T-helper 2 cell (primary cell): ENCODE results near the gene RETN.
A peak's percentile ranks its signal among the peaks of the same experiment; 100 is the strongest.

ENCODE experiments used
- DNase-seq, 5 experiments: peaks; one replicate each; pipeline versions ENCODE4 v3.0.0 to v3.0.0-alpha.2; 2012 to 2022

Gene RETN

GRCh38 chr19:7638802-7639465 is 29.9 kb upstream of the RETN start:
- no peak for DNase-seq

DNA sequence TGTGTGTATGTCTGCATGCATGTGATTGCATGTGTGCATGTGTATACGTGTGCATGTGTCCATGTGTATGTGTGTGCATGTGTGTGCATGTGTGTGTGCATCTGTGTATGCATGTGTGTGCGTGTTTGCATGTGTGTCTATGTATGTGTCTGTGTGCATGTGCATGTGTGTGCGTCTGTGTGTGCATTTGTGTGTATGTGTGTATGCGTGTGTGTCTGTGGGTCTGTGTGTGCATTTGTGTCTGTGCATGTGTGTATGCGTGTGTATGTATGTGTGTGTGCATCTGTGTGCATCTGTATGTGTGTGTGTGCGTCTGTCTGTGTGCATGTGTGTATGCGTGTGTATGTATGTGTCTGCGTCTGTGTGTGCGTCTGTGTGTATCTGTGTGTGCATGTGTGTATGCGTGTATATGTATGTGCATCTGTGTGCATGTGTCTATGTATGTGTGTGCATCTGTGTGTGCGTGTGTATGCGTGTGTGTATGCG is 28.9 kb upstream of the RETN start:
- no peak for DNase-seq

- no peak for DNase-seq
These were observed 28.0 kb upstream of the RETN start for GRCh38 chr19:7640803-7641202.

GRCh38 chr19:7641290-7642276 is 27.3 kb upstream of the RETN start:
- DNase-seq = no peak

DNA sequence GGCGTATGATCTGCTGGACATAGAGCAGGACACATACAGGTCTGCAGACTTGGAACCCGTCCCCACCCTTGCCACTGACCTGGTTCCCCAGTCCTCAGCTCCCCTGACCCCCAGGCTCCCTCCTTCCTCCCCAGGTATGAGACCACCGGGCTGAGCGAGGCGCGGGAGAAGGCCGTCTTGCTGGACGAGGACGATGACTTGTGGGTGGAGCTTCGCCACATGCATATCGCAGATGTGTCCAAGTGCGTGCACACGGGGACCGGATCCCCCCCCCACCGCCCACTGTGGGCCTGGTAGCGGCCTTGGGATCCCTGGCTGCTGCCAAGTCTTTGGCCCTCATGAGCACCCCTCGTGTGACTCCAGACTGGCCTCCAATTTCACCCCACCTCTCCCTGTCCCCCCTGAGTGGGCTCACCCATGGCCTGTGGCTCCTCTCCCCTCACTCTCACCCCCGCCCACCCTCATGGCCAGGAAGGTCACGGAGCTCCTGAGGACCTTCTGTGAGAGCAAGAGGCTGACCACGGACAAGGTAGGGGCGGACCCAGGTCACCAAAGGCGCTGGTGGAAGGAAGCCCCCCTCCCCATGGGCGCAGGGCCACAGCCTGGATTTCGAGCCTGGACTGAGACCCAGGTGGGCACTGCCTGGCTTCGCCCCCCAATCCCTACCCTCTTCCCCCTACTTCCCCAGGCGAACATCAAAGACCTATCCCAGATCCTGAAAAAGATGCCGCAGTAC is 26.4 kb upstream of the RETN start:
- DNase-seq = no peak

- no peak for DNase-seq
These were observed 25.8 kb upstream of the RETN start for GRCh38 chr19:7643031-7643415.

DNA sequence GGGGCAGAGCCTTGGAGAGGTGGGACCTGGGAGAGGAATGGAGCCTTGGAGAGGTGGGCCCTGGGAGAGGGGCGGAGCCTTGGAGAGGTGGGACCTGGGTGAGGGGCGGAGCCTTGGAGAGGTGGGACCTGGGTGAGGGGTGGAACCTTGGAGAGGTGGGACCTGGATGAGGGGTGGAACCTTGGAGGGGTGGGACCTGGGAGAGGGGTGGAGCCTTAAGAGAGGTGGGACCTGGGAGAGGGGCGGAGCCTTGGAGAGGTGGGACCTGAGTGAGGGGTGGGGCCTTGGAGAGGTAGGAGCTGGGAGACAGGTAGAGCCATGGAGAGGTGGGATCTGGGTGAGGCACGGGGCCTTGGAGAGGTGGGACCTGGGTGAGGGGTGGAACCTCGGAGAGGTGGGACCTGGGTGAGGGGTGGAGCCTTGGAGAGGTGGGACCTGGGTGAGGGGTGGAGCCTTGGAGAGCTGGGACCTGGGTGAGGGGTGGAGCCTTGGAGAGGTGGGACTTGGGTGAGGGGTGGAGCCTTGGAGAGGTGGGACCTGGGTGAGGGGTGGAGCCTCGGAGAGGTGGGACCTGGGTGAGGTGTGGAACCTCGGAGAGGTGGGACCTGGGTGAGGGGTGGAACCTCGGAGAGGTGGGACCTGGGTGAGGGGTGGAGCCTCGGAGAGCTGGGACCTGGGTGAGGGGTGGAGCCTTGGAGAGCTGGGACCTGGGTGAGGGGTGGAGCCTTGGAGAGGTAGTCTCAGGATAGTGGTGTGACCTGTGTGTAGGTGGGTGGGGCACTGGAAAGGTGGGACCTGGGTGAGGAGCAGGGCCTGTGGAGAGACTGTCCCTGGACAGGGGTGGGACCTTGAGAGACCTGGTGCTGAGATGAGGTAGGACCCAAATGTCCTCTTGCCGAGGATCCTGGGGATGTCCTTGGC is 25.0 kb upstream of the RETN start:
- DNase-seq = peak in 2 of 5 experiments; percentile 30 to 38

- DNase-seq = no peak
These were observed 24.3 kb upstream of the RETN start for GRCh38 chr19:7644550-7644877.

DNA sequence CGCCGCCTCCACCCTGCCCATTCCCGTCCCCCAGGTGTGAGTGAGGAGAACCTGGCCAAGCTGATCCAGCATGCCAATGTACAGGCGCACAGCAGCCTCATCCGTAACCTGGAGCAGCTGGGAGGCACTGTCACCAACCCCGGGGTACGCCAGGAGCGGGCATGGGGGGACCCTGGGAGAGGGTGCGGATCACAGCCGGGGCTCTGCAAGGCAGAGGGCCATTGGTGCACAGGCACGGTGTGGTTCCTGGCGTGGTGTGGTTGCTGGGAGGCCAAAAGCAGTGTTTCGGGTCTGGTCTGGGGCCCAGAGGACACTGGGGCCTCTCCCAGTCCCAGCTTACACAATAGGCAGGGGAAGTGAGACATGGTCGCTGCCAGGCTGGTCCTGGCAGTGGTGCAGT is 23.7 kb upstream of the RETN start:
- no peak for DNase-seq

DNA sequence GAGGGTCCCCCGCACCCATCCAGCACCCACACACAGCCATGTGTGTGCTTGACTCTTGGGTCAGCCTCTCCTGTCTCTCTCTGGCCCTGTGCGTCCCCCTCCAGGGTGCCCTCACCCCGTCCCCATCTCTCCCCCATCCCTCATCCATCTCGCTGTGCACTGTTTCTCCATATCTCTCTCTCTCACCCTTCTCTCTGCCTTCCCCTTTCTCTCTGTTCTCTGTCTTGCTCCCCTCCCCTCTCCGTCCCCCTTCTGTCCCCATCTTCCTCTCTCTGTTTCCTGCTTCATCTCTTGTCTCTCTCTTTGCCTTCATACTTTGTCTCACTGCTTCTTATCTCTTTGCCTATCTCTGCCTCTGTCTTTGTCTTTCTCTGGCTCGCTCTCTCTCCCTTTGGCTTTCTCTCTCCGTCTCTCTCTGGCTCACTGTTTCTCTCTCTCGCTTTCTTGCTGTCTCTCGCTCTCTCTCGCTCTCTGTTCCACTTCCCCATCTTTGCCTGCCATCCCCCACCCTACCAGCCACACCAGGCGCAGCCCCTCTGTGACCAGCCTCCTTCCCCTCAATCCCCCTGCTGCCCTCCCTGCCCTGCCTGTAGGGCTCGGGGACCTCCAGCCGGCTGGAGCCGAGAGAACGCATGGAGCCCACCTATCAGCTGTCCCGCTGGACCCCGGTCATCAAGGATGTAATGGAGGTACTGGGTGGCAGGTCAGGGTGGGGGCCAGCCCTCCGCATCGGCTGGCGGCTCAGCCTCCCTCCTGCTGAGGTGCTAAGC is 23.0 kb upstream of the RETN start:
- no peak for DNase-seq

DNA sequence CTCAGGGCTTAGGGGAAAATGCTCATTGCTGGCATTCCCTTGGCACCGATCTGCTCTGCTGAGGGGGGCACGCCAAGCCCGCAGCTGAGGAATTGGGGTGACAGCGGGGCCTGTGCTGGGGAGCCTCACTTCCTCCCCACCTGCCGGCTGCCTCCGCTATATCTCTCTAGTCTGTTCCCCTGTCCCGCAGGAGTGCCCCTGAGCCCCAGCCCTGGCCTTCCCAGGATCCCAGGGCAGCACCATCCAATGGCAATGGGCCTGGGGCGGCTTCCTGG is 22.5 kb upstream of the RETN start:
- DNase-seq = no peak

DNA sequence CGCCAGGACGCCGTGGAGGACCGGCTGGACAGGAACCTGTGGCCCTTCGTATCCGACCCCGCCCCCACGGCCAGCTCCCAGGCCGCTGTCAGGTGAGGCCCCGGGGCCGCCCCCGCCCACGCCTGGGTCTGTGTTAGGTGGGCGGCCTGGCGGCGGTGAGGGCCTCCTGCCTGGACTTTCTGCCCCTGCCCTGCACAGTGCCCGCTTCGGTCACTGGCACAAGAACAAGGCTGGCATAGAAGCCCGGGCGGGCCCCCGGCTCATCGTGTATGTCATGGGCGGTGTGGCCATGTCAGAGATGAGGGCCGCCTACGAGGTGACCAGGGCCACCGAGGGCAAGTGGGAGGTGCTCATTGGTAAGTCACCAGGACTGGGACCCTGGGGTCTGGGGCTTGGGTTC is 21.7 kb upstream of the RETN start:
- no peak for DNase-seq

- no peak for DNase-seq
These were observed 20.4 kb upstream of the RETN start for GRCh38 chr19:7648265-7649014.

DNA sequence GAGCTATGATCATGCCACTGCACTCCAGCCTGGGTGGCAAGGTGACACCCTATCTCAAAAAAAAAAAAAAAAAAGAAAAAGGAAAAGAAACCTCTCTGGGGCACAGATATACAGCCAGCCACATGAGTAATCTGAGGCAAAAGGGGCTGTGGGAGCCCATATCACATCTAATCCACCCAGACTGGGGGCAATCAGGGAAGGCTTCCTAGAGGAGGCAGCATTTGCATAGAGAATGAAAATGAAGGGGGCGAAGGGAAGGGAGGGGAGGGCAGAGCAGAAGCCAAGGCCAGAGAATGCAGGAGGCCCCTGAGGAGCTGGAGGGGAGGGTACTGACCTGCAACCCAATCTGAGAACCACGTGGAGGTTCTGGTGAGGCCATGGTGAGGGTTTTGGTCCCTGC is 18.7 kb upstream of the RETN start:
- no peak for DNase-seq

DNA sequence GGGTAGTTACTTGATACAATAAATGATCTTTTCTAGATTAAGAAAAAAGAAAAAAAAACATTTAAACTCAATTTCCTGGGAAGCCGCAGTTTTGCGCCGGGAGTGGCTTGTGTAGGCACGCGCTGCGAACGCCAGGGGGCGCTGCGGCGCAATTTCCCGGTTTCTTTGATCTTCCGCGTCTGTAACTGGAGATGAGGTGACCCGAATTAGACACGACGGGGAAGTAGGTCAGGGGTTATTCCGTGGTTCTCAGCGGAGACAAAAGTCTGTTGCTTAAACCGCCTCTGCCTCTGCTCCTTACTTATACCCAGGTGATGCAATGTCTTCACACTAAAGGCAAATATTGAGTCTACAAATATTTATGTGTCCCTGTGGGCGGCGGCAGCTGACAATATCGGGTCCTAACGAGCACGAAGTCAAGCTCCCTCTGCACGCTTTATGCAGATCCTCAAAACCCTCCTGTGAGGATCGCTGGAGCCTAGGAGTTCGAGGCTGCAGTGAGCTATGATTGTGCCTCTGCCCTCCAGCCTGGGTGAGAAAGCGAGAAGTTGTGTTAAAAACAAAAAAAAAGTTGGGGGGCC is 16.7 kb upstream of the RETN start:
- DNase-seq = peak; percentile 77 to 89 (median 83)

GRCh38 chr19:7654401-7654800 is 14.4 kb upstream of the RETN start:
- DNase-seq = no peak

DNA sequence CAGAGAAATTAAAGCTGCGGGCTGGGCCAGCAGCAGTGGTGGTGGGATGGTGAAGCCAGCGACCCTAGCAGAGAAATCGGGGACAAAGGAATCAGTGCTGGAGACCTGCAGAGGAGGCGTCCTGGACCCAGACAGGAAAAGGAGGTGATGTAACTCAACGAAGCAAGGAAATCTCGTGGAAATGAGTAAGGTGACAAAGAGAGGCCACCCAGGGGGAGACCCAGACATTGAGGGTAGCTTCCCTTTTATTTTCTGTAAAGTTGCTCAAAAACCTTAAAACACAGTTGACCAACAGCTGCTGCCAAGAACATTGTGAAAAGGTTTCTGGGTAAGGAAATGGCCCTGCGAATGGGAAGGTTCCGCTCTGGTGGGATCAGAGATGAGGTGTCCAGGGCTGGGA is 13.3 kb upstream of the RETN start:
- no peak for DNase-seq

GRCh38 chr19:7657131-7657751 is 11.6 kb upstream of the RETN start:
- peak in 1 of 5 experiments; percentile 28 for DNase-seq

DNA sequence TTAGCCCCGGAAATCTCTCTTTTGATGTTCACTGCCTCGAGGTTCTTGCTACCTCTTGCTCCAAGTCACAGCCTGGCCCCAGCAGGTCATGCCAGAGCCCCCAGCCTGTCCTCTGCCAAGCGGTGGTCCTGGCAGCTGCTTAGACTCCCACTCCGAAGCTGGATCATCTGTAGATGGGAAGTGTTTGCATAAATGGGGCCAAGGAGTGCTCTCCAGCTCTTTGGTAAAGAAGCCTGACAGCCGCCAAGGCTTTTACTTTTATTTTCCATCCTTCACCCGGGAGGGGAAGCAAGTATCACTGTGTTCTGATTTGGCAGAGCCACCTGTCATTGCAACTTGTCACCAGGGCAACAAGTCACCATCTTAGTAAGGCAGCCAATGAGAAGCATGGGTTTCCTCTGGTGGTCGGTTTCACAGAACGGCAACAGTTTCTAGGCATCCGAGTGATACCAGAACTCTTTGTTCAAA is 10.6 kb upstream of the RETN start:
- peak in 2 of 5 experiments; percentile 21 to 81 for DNase-seq
